Measurements from ENCODE around the gene OR2T5.
"Not testable (repeated sequence)": the region's sequence is repeated elsewhere in the genome, so short reads cannot be mapped to it uniquely, and the experiment has no call there.

Gene OR2T5

GRCh38 chr1:248488289-248488688 is at the start of gene OR2T5:
Gene OR2T5 (plus strand): TSS chr1:248488589. CDS start chr1:248488589, 0 bp downstream.
- not testable (repeated sequence) for H3K9ac ChIP-seq (ENCODE audit: low read length); H3K4me3 ChIP-seq (ENCODE audit: low read length); H3K27ac ChIP-seq (ENCODE audit: low read length); H3K36me3 ChIP-seq (ENCODE audit: control insufficient read depth, low read depth, low read length); H3K4me1 ChIP-seq (ENCODE audit: control insufficient read depth, low read depth, low read length); H3K9me3 ChIP-seq (ENCODE audit: control insufficient read depth, low read depth, low read length); H3K27me3 ChIP-seq (ENCODE audit: control insufficient read depth, insufficient read depth, low read length)

GRCh38 chr1:248438668-248439067 is 49.7 kb upstream of the OR2T5 start:
- H3K4me1 ChIP-seq (ENCODE audit: control insufficient read depth, low read depth, low read length); H3K27me3 ChIP-seq (ENCODE audit: control insufficient read depth, insufficient read depth, low read length); H3K9ac ChIP-seq (ENCODE audit: low read length); H3K36me3 ChIP-seq (ENCODE audit: control insufficient read depth, low read depth, low read length); H3K27ac ChIP-seq (ENCODE audit: low read length); H3K4me3 ChIP-seq (ENCODE audit: low read length): not testable (repeated sequence)
- peaks cover 29% of the 10 kb centered on the region for H3K9me3 ChIP-seq (ENCODE audit: control insufficient read depth, low read depth, low read length)

- not testable (repeated sequence) for H3K9ac ChIP-seq (ENCODE audit: low read length); H3K4me3 ChIP-seq (ENCODE audit: low read length); H3K36me3 ChIP-seq (ENCODE audit: control insufficient read depth, low read depth, low read length); H3K27ac ChIP-seq (ENCODE audit: low read length); H3K27me3 ChIP-seq (ENCODE audit: control insufficient read depth, insufficient read depth, low read length); H3K4me1 ChIP-seq (ENCODE audit: control insufficient read depth, low read depth, low read length)
- H3K9me3 ChIP-seq (ENCODE audit: control insufficient read depth, low read depth, low read length) = peaks cover 33% of the 10 kb centered on the region
Measured at GRCh38 chr1:248439283-248439682, 49.1 kb upstream of the OR2T5 start.

- not testable (repeated sequence) for H3K27ac ChIP-seq (ENCODE audit: low read length); H3K36me3 ChIP-seq (ENCODE audit: control insufficient read depth, low read depth, low read length); H3K4me3 ChIP-seq (ENCODE audit: low read length); H3K9ac ChIP-seq (ENCODE audit: low read length); H3K4me1 ChIP-seq (ENCODE audit: control insufficient read depth, low read depth, low read length); H3K27me3 ChIP-seq (ENCODE audit: control insufficient read depth, insufficient read depth, low read length)
- H3K9me3 ChIP-seq (ENCODE audit: control insufficient read depth, low read depth, low read length) = peaks cover 39% of the 10 kb centered on the region
Measured at GRCh38 chr1:248442500-248443277, 45.7 kb upstream of the OR2T5 start.

- H3K9me3 ChIP-seq (ENCODE audit: control insufficient read depth, low read depth, low read length) = peaks cover 33% of the 10 kb centered on the region
Measured at GRCh38 chr1:248444603-248445002, 43.8 kb upstream of the OR2T5 start.

GRCh38 chr1:248445399-248445798 is 43.0 kb upstream of the OR2T5 start, which contains the start of gene OR2T2:
Gene OR2T2 (plus strand): TSS chr1:248445637. CDS start chr1:248452798, 7,161 bp downstream.
- H3K36me3 ChIP-seq (ENCODE audit: control insufficient read depth, low read depth, low read length); H3K27me3 ChIP-seq (ENCODE audit: control insufficient read depth, insufficient read depth, low read length); H3K27ac ChIP-seq (ENCODE audit: low read length); H3K9ac ChIP-seq (ENCODE audit: low read length); H3K4me3 ChIP-seq (ENCODE audit: low read length); H3K4me1 ChIP-seq (ENCODE audit: control insufficient read depth, low read depth, low read length): not testable (repeated sequence)
- H3K9me3 ChIP-seq (ENCODE audit: control insufficient read depth, low read depth, low read length) = peaks cover 30% of the 10 kb centered on the region

More at GRCh38 chr1:248444603-248445002, 43.8 kb upstream of the OR2T5 start:
- not testable (repeated sequence) for H3K9ac ChIP-seq (ENCODE audit: low read length); H3K4me3 ChIP-seq (ENCODE audit: low read length); H3K27me3 ChIP-seq (ENCODE audit: control insufficient read depth, insufficient read depth, low read length); H3K27ac ChIP-seq (ENCODE audit: low read length); H3K36me3 ChIP-seq (ENCODE audit: control insufficient read depth, low read depth, low read length); H3K4me1 ChIP-seq (ENCODE audit: control insufficient read depth, low read depth, low read length)

- H3K9me3 ChIP-seq (ENCODE audit: control insufficient read depth, low read depth, low read length) = peaks cover 22% of the 10 kb centered on the region
- H3K36me3 ChIP-seq (ENCODE audit: control insufficient read depth, low read depth, low read length); H3K9ac ChIP-seq (ENCODE audit: low read length); H3K4me1 ChIP-seq (ENCODE audit: control insufficient read depth, low read depth, low read length); H3K4me3 ChIP-seq (ENCODE audit: low read length); H3K27ac ChIP-seq (ENCODE audit: low read length); H3K27me3 ChIP-seq (ENCODE audit: control insufficient read depth, insufficient read depth, low read length): not testable (repeated sequence)
Measured at GRCh38 chr1:248448409-248449074, 39.8 kb upstream of the OR2T5 start.

GRCh38 chr1:248449821-248450465 is 38.4 kb upstream of the OR2T5 start:
- not testable (repeated sequence) for H3K27me3 ChIP-seq (ENCODE audit: control insufficient read depth, insufficient read depth, low read length); H3K36me3 ChIP-seq (ENCODE audit: control insufficient read depth, low read depth, low read length); H3K9ac ChIP-seq (ENCODE audit: low read length); H3K4me1 ChIP-seq (ENCODE audit: control insufficient read depth, low read depth, low read length); H3K4me3 ChIP-seq (ENCODE audit: low read length); H3K27ac ChIP-seq (ENCODE audit: low read length)
- H3K9me3 ChIP-seq (ENCODE audit: control insufficient read depth, low read depth, low read length) = peaks cover 11% of the 10 kb centered on the region

GRCh38 chr1:248450466-248451145 is 37.8 kb upstream of the OR2T5 start:
- not testable (repeated sequence) for H3K36me3 ChIP-seq (ENCODE audit: control insufficient read depth, low read depth, low read length); H3K4me3 ChIP-seq (ENCODE audit: low read length); H3K27ac ChIP-seq (ENCODE audit: low read length); H3K27me3 ChIP-seq (ENCODE audit: control insufficient read depth, insufficient read depth, low read length); H3K9ac ChIP-seq (ENCODE audit: low read length); H3K4me1 ChIP-seq (ENCODE audit: control insufficient read depth, low read depth, low read length)
- H3K9me3 ChIP-seq (ENCODE audit: control insufficient read depth, low read depth, low read length) = peaks cover 11% of the 10 kb centered on the region

GRCh38 chr1:248453619-248454018 is 34.8 kb upstream of the OR2T5 start:
- H3K9ac ChIP-seq (ENCODE audit: low read length); H3K36me3 ChIP-seq (ENCODE audit: control insufficient read depth, low read depth, low read length); H3K4me1 ChIP-seq (ENCODE audit: control insufficient read depth, low read depth, low read length); H3K9me3 ChIP-seq (ENCODE audit: control insufficient read depth, low read depth, low read length); H3K27ac ChIP-seq (ENCODE audit: low read length); H3K27me3 ChIP-seq (ENCODE audit: control insufficient read depth, insufficient read depth, low read length); H3K4me3 ChIP-seq (ENCODE audit: low read length): not testable (repeated sequence)

GRCh38 chr1:248455045-248455444 is 33.3 kb upstream of the OR2T5 start:
- not testable (repeated sequence) for H3K4me1 ChIP-seq (ENCODE audit: control insufficient read depth, low read depth, low read length); H3K4me3 ChIP-seq (ENCODE audit: low read length); H3K27ac ChIP-seq (ENCODE audit: low read length); H3K9ac ChIP-seq (ENCODE audit: low read length); H3K27me3 ChIP-seq (ENCODE audit: control insufficient read depth, insufficient read depth, low read length); H3K36me3 ChIP-seq (ENCODE audit: control insufficient read depth, low read depth, low read length)
- H3K9me3 ChIP-seq (ENCODE audit: control insufficient read depth, low read depth, low read length) = peaks cover 12% of the 10 kb centered on the region

Data from iPS-18a (cell line).